PC-9 (cell line): Measurements from ENCODE around the gene PHYKPL.

Experiments
- EZH2 ChIP-seq: fragments of 200-600 bp; sonication (generic); IDR thresholded peaks from 2 replicates; pipeline ENCODE4 v1.8.0; 2017; ENCODE audit warnings: antibody characterized with exemption, low read depth
- TF ChIP-seq, protein P1 (sequence below): fragments of 200-600 bp; sonication (generic); conservative IDR thresholded peaks from 2 replicates; pipeline ENCODE4 v1.6.1; 2017; ENCODE audit warnings: mixed run types, antibody characterized with exemption, mild to moderate bottlenecking, moderate library complexity

DNA sequence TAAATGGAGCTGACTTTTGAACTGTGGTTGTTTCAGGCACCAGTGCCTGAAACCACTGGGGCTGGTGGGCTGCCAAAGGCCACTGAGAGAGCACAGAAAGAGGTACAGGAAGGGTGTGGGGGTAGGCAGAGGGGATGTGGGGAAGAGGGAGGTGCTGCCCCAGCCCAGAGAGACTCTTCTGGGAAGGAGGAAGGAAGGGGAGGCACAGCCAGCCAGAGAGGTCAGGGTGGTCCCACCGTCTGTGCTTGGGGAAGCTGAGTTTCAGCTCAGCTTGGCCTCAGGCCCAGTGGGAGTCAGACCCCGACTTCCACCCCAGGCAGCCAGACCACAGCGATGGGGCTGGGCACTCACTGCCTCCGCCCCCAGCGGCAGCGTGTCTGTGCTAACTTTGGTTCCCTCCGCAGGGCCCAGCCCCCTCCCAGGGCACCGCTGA is 8.6 kb upstream of the PHYKPL start:
- TF ChIP-seq EZH2 = no peak
- TF ChIP-seq, protein P1, sequence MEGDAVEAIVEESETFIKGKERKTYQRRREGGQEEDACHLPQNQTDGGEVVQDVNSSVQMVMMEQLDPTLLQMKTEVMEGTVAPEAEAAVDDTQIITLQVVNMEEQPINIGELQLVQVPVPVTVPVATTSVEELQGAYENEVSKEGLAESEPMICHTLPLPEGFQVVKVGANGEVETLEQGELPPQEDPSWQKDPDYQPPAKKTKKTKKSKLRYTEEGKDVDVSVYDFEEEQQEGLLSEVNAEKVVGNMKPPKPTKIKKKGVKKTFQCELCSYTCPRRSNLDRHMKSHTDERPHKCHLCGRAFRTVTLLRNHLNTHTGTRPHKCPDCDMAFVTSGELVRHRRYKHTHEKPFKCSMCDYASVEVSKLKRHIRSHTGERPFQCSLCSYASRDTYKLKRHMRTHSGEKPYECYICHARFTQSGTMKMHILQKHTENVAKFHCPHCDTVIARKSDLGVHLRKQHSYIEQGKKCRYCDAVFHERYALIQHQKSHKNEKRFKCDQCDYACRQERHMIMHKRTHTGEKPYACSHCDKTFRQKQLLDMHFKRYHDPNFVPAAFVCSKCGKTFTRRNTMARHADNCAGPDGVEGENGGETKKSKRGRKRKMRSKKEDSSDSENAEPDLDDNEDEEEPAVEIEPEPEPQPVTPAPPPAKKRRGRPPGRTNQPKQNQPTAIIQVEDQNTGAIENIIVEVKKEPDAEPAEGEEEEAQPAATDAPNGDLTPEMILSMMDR = no peak
